Measurements from ENCODE around the gene AHNAK2. TPM values are rescaled to one million over a fixed set of nuclear protein-coding genes. Genes with fewer than 3 reads are reported as not detected.
A peak's percentile ranks its signal among the peaks of the same experiment; 100 is the strongest.
"Not testable (repeated sequence)": the region's sequence is repeated elsewhere in the genome, so short reads cannot be mapped to it uniquely, and the experiment has no call there.

Gene AHNAK2
- total and polyA plus RNA-seq, 3 donors from 2014 or later = 10.8 to 15.1 (median 12.8) TPM

GRCh38 chr14:104891121-104891551, 87.0 kb downstream of the AHNAK2 start:
- WGBS, 2 donors = 95 to 100% methylated on average over 4 of the region's 4 CpGs
- Histone ChIP-seq H3K9me3 (no peaks in the 10 kb centered on the region), H3K27me3 (no peaks in the 10 kb centered on the region), H3K4me1 (peaks cover 4% of the 10 kb centered on the region), H3K36me3 (ENCODE audit: low read depth, missing control alignments) (no peaks in the 10 kb centered on the region), H3K4me3 (no peak overlapping the region), H3K27ac (no peak overlapping the region)
- no peak for DNase-seq
- TF ChIP-seq CTCF (IDR thresholded peaks at IDR 0.05) (no peak), POLR2A (IDR thresholded peaks at IDR 0.05) (no peak)
- intact Hi-C loops (cut with DNase I; ENCODE audit: low total_unique reads) = loop anchor here (10.0 kb wide), 1 partner anchor 154 kb away; no protein-coding TSS in a partner anchor

- DNase-seq; H3K4me1 ChIP-seq; H3K4me3 ChIP-seq; H3K9me3 ChIP-seq; H3K27me3 ChIP-seq; H3K36me3 ChIP-seq (ENCODE audit: low read depth, missing control alignments); H3K27ac ChIP-seq: not testable (repeated sequence)
- intact Hi-C loops (cut with DNase I; ENCODE audit: low total_unique reads) = loop anchor here (10.0 kb wide), 1 partner anchor 155 kb away; no protein-coding TSS in a partner anchor
These were observed 87.9 kb downstream of the AHNAK2 start for GRCh38 chr14:104890292-104890691.

GRCh38 chr14:104889375-104889757, 88.8 kb downstream of the AHNAK2 start:
- no peaks in the 10 kb centered on the region for H3K4me1 ChIP-seq
- 90 to 94% methylated on average over 19 to 23 of the region's 23 CpGs for WGBS, 2 donors
- no peak overlapping the region for H3K27ac ChIP-seq
- H3K27me3 ChIP-seq = no peaks in the 10 kb centered on the region
- TF ChIP-seq CTCF (IDR thresholded peaks at IDR 0.05) (no peak), POLR2A (IDR thresholded peaks at IDR 0.05) (no peak)
- no peak overlapping the region for H3K4me3 ChIP-seq
- H3K9me3 ChIP-seq = no peaks in the 10 kb centered on the region
- intact Hi-C loops (cut with DNase I; ENCODE audit: low total_unique reads) = no loop called here
- no peaks in the 10 kb centered on the region for H3K36me3 ChIP-seq (ENCODE audit: low read depth, missing control alignments)
- peak; percentile 12 for DNase-seq

GRCh38 chr14:104888489-104889374, 89.4 kb downstream of the AHNAK2 start:
- no peak overlapping the region for H3K27ac ChIP-seq
- H3K4me1 ChIP-seq = no peaks in the 10 kb centered on the region

More at GRCh38 chr14:104888489-104889374, 89.4 kb downstream of the AHNAK2 start:
- TF ChIP-seq POLR2A (IDR thresholded peaks at IDR 0.05) (no peak), CTCF (IDR thresholded peaks at IDR 0.05) (no peak)
- DNase-seq = peak; percentile 12
- intact Hi-C loops (cut with DNase I; ENCODE audit: low total_unique reads) = no loop called here
- WGBS, 2 donors = 95% methylated on average over 22 of the region's 26 CpGs; no CpG with 5 or more reads in 1 of the 2 donors
- Histone ChIP-seq H3K9me3 (no peaks in the 10 kb centered on the region), H3K36me3 (ENCODE audit: low read depth, missing control alignments) (no peaks in the 10 kb centered on the region), H3K4me3 (no peak overlapping the region), H3K27me3 (no peaks in the 10 kb centered on the region)

All from testis (tissue), 3 donors.